Hepatocyte (in vitro differentiated cells): ENCODE data around the gene GPRC5C.

Experiments used
- EZH2phosphoT487 ChIP-seq: fragments of 200-600 bp; sonication (generic); IDR thresholded peaks from one replicate; pipeline ENCODE4 v1.6.1; 2018; ENCODE audit warnings: antibody characterized with exemption, mild to moderate bottlenecking, low read depth, moderate library complexity; ENCODE audit not compliant: unreplicated experiment, severe bottlenecking
- TF ChIP-seq, protein P1 (sequence below): fragments of 200-600 bp; sonication (generic); IDR thresholded peaks from 2 replicates; pipeline ENCODE4 v1.5.1; 2016; ENCODE audit warnings: antibody characterized with exemption, mild to moderate bottlenecking; ENCODE audit not compliant: poor library complexity

GRCh38 chr17:74491626-74492025 lies 59.7 kb downstream of the GPRC5C start:
- TF ChIP-seq, protein P1, sequence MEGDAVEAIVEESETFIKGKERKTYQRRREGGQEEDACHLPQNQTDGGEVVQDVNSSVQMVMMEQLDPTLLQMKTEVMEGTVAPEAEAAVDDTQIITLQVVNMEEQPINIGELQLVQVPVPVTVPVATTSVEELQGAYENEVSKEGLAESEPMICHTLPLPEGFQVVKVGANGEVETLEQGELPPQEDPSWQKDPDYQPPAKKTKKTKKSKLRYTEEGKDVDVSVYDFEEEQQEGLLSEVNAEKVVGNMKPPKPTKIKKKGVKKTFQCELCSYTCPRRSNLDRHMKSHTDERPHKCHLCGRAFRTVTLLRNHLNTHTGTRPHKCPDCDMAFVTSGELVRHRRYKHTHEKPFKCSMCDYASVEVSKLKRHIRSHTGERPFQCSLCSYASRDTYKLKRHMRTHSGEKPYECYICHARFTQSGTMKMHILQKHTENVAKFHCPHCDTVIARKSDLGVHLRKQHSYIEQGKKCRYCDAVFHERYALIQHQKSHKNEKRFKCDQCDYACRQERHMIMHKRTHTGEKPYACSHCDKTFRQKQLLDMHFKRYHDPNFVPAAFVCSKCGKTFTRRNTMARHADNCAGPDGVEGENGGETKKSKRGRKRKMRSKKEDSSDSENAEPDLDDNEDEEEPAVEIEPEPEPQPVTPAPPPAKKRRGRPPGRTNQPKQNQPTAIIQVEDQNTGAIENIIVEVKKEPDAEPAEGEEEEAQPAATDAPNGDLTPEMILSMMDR: no peak
- no peak for TF ChIP-seq EZH2phosphoT487
